UCSD-AML1 (cell line): ENCODE results near the gene PPIF.

Experiments used
- DNase-seq: peaks from one replicate; lab custom pipeline; 2025; ENCODE audit not compliant: unreplicated experiment; lab: John Stamatoyannopoulos, UW

Gene PPIF

DNA sequence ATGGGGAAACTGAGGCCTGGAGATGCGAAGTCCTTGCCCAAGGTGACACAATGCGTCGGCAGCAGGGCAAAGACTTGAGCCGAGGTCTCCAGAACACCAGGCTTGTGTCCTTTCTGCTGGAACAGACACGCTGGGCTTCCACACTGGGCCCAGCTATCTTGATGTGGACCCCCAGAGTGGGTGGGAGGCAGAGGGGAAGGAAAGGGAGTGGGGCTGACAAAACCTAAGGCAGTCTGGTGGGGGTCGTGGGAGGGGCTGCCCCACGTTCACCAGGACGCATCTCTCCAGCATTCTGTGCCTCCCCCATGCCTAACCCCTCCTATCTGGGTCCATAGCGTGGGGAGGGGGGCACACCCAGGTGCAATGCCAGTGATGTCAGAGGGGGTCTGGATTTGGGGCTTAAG lies 38.1 kb downstream of the PPIF start:
- DNase-seq = no peak

DNA sequence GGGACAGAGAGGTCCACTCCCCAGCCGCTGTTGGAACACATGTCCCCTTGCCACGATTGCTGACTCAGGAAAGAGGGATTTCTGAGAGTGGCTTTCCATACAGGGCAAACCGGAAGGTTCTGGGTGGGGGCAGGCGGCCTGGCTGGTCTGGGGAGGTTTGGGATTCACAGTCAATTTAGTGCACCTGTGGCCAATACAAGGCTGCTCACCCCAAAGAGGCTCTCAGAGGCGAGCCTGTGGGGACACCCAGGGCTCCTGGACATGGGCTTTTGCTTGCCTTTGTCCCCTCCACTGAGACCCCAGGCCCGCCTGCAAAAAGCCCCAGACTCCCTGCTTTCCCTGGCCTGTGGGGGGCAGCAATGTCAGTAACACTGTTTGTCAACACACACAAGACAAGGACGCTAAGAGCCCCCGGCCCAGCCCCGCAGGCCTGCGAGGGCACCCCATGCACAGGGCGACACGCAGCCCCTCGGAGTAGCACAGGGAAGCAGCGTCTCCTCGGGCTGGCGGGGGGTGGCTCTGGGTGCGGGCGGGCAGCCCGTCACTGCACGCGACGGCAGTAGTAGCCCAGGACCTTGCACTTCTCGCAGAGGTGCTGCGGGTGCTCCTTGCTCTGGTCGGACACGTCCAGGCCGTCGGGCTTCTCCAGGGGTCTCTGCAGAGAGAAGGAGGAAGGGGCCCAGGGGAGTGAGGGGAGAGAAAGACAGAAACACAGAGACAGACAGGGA lies 38.7 kb downstream of the PPIF start:
- DNase-seq = no peak

DNA sequence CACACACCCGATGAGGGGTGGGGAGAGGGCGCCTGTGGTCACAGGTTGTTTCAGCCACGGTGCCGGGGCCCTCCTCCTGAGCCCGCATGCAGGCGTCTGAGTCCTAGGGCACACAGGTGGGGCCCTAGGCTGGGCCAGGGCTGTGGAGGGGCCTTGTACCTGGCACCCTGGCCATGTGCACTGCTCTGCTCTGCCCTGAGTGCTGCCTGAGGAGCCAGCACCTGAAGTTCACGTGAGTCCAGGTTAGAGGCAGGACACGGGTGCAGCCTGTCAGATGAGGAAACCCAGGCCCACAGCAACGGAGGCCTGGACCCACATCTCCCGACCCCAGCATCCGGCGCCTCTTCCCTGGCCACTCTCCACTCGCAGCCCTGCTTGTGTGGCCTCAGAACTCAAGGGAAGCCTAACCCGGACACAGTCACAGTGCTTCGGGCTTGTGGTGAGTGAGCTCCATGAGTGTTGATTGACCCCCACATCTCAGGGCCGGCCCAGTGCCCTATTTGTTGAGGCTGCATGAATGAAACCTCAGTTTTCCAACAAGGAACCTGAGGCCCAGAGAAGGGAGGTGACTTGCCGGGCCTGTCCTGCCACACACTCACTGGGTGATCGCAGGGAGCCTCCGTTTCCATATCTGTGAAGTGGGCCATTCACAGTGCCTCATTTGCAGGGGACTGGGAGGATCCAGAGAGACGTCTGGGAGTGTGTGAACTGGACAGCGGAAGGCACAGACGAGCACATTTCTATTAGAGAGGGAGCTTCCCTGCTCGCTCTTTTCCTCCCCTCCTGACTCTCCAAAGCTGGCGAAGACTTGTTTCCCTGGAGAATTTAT lies 39.6 kb downstream of the PPIF start:
- DNase-seq = no peak

DNA sequence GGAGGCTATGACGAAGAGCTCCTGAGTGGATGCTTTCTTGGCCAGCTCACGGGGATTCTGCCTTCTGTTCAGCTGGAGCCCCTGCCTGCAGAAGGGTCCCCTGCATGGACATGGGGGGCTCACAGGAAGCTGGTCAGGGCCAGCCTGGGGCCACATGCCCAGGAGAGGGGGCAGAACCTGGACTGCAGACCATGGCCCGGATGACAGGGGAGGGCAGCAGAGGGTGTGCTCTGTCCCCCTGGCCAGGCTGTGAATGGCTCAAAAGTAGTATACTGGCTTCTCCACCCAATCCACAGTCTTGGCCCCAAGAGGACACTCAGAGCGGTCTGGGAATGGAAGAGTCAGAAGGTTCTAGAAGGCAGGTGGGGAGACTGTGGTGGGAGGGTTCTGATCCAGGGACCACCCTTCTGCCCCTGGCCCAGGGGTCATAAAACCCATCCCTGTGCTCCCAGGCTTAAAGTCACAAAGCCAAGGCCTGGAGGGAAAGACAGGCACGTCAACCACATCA lies 40.3 kb downstream of the PPIF start:
- DNase-seq = no peak

DNA sequence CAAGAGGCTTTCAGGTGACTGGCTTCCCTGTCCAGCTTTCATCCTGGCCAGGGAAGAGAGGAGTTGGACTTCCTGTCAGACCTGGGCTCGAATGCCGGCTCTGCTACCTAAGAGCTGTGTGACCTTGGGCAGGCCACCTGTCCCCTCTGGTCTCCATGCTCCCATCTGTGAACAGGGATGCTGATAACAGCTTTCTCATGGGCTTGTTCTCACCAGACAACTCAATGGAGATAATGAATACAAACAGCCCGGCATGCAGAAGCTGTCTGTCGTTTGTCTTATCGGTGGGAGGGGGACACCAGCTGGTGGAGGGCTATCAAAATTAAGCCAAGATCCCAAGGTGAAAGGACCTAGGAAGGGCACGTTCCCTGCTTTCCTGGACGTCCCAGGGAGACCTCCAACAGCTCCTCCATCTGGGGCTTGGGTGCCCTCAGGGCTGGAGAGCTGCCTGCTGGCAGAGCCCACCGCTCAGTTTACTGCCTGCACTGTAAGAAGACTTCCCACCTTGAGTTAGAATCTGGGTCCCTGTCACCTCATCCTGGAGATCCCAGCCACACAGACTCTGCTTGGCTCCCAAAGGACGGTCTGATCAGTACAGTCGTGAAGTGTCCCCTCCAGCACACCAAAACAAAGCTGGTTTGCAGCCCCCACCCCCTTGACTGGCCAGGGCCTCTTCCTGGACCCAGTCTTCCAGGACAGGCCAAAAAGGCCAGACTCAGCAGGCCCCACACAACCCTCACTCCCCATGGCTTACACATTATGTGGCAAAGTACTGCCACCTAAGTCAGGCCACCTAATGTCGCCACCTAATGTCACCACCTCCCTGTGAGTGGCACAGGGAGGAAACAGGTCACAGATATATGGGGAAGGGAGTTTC lies 40.9 kb downstream of the PPIF start:
- no peak for DNase-seq

DNA sequence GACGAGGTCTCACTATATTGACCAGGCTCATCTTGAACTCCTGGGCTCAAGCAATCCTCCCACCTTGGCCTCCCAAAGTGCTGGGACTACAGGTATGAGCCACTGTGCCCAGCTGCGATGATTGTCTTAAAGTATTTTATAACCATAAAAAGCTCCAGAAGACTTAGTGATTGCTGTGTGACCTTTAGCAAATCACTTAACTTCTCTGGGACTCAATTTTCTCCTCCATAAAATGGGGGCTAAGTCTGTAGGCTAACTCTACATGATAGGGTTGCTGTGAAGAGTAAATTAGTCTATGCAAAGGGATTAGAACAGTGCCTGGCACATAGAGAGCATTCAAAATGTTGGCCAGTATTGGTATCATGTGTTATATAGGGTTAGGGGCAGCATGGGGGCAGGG lies 42.8 kb downstream of the PPIF start:
- no peak for DNase-seq

DNA sequence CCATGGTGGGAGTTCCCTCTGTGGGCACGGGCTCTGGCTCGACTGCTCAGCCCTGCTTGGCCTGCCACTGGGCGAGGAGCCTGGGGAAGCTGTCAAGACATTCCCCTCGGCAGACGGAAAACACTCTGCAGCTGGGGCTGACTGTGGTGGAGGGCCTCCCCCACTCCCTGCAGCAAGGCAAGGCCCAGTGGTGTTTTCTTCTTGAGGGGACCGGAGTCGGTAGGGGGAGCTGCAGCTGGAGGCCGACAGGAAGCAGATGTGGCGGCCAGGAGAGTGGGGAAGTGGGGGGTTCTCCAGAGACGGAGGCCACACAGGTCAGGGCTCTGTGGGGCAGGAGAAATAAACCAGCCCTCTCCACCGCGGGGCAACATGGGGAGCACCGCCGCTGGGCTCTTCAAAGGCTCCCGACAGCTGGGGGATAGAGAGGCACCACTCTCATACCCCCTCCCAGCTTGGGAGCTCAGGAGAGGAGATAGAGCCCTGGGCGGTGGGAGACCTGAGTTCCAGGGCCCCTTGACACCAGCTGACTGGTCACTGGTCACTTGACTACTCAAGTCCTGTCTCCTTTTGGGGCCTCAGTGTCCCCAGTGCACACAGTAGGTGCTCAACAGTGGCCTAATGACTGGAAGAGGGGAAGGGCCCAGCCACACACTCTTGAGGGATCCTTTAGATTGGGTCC lies 43.4 kb downstream of the PPIF start:
- peak; percentile 84 for DNase-seq

DNA sequence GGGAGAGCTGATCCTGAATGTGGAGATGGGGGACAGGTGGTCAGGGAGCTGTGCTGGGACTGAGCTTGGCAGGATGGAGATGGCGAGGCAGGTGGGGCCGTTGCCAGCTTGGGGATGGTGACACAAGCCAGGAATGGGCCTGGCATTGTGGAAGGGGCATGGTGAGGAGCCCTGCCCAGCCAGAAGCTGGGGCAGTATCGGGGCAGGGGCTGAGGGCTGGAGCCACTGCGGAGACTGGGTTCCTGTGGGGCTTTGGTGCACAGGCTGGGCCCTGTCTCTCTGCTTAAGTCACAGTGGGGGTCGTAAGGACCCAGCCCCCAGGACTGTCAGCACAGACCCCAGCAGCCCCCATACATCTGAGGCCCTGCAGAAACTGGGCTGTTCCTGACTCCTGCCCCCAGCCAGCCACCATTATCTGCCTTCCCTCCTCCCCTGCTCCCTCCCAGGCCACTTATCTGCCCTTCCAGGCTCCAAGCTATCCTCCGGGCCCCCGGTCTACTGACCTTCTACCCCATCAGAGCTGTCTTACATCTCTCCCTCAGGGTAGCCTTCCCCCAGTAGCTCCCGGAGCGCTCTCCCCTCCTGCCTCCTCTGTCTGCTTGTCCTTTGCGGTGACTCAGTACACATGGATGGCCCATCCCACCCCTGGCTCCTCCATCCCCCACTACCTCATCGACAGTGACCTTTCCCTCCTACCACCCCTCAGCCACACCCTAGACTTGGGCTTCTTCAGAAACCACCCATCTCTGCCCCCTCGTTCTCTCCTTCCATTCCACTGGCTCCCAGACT lies 44.2 kb downstream of the PPIF start:
- DNase-seq = no peak

DNA sequence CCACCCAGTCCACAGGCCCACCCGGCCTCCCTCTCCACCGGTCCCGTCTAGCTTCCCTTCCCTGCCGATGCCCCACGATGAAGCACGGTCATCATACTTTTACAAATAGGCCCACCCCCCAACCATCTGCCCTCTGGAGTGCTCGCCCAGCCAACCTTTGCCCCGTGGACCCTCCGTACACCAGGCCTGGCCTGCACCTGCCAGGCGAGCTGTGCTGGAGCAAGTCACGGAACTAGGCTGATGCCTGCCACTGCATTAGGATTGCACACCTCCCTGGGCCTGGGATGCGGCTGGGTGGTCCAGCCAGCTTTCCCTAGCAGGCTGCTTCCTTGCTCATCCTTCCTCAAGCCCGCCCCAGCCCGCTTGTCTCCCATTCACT lies 44.7 kb downstream of the PPIF start:
- no peak for DNase-seq

DNA sequence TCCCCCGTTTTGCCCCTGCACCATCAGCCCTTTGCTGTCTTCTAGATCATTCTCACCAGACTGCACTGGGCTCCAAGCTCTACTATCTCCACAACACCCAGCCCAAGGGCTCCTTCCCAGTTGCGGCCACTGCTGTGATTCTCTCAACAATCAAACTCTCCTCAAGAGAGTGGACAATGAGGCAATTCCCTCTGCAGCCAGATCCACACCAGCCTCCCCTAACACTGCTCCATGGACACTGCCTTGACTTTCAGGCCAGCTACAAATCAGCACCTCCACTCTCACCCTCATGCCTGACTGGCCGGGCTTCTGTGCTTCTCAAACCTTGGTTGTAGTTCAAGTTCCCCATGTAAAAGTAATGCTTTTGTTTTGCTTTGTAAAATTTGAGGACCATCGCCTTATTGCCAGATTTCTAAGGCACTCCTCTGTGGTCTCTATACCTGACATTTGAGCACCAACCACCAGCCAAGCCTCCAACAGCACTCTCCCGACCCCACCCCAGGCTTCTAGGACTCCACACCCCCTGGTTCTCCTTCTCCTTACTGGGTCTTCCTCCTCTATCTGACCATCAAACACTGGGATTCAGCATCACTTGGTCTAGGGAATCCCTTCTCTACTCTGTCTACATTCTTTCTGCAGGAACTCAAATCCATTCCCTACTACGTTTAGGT lies 45.4 kb downstream of the PPIF start:
- no peak for DNase-seq

DNA sequence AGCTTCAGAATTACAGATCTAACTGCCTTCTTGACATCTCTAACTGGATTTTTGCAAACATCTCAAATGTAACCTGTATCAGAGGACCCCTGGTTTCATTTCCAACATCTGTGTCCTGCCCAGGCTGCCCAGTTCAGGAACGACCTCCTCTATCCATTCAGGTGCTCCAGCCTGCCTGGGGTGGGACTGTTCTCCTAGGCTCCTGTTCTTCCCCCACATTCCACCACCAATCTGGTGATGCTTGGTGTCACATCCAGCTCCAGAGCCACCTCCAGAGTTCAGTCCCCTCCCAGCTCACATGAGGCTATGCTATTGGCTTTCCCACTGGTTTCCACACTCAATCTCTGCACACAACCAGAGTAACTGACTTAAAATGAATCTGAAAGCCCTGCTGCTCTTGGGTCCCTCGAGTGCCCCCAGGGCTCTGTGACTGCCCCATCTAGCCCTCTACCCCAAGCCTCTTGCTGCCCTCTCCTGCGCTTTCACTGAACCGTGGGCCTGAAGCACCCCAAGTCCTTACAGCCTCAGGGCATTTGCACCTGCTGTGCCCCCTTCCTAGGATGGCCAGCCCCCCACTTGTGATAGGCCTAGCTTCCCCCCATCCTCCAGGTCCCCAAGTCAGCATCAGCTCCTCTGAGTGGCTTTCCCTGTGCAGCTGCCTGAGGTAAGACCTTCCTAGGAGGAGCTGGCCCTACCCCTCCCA lies 46.1 kb downstream of the PPIF start:
- DNase-seq = no peak

DNA sequence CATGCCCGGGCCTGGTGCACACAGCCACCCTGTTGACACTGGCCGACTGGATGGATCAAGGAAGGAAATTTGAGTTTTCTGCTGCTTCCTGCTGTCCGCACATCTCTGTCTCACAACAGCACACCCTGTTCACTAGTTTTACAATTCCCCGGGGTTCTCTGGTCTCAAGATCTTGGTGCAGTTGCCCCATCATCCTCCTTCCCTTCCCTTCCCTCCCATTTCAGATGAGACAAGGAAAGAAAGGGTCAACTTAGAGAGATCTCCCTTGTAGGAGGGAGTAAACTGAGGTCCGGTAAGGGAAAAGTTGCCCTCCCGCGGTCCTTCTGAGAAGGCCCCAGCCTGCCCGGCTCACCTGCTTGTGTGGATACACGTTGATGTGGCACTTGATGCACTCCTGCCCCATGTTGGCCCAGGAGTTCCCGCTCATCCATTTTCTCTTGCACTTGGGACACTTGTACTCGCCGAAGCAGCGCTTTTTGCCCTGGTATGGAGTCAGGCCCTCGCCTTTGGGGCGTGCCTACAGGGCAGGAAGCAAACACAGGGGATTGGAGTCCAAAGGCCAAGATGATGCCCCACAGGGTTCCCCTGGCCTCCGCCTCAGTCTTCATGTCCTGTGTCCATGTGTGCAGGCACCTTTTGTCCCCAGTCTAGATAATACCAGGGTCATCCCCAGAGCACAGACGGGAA lies 46.8 kb downstream of the PPIF start:
- DNase-seq = no peak

DNA sequence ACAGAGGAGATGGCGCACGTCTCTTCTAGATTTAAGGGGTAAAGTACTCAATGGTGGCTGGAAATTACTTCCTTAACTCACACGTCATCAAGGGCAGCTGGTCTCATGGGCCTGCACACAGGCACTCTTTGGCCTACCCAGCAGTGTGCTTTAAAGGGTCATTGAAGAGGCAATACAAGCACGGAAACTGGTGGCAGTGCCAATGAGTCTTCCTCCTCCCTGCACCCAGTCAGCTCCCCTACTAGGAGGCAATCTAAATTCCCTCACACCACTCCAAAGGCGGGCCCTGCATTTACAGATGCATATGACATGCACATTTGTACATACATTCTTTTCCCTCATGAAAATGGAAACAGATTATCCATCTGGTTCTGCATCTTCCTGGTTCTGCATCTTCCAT lies 47.4 kb downstream of the PPIF start:
- DNase-seq = no peak

DNA sequence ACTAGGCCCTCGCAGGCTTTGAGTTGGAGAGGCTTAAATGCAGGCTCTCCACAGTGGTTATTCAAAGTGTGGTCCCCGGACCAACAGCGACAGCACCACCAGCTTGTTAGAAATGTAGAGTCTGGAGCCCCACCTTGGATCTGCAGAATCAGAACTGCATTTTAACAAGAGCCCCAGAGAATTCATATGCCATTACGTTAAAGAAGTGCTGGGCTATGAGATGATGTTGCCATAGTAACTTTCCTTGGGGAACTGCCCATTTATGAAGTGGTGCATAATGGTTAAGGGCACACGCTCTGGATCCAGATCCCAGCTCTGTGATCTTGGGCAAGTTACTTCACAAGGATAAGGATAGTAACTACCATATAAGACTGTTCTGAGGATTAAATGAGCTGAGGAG lies 49.3 kb downstream of the PPIF start:
- no peak for DNase-seq

DNA sequence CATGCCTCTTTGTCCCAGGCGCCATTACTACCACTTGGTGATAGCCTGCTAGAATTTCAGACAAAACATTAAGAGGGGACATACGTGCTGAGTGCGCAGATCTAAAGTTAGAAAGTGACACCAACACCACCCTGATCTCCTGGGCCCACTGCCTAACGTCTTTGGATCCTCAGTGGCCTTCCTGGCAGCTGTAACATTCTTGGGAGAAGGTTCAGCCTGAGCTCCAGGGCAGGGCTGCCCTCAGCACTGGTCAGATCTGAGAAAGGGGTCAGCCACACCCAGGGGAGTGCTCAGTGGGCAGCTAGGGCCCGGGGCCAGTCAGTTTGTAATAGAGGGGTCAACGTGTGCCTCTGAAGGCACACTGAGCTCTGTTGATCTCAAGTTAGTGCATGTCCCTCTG lies 49.8 kb downstream of the PPIF start:
- no peak for DNase-seq

DNA sequence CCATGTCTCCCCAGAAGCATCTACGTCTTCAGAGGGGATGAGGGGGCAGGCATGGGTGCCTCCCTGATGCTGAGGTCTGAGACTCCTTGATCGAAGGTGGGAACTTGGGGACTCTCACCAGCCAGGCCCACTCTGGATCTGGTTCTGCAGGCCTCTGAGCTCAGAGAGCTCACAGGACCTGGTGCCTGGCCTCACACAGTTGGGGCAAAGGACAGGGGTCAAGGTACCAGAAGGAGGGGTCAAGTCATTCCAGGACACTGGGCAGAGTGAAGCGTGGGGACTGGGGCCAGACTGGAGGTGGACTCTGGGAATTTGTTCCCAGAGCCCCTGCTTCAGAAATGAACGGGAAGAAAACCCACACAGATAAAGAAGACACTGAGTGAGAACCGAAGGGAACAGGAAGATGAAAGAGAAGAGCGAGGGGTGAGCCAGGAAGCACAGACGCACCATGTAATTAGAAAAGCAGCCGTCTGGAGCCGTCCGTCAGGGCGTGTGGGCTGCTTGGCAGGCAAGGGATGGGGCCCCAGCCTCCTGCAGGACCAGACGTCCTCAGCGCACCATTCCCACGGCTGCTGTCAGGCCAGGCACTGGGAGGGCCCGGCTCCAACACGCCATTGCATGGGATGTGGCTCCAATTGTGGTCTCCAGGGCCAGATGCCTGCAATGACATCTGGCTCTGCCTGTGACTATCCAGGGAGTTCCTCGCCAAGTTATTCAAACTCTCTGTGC lies 50.5 kb downstream of the PPIF start:
- no peak for DNase-seq

DNA sequence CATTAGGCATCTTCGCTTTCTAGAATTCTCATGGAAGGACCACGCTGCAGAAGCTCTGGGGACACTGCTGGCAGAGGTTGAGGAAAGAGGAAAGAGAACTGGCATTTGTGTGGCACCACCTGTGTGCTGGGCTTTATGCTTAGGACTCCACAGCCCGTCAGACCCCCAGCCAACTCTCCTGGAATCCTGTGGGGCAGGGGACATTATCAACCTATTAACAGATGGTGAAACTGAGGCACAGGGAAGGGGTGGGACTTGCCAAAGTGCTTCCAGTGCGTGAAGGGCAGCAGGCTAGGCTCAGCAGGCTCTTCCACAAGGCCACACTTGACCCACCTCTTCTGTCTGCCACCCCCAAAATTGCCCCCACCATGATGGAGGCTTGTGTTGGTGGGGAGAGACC lies 51.4 kb downstream of the PPIF start:
- DNase-seq = no peak
